ENCODE data around the gene TET3.

GRCh38 chr2:74000666-74001065 lies 16.0 kb downstream of the TET3 start:
- no peak for TF ChIP-seq POLR2A (IDR thresholded peaks at IDR 0.05; ENCODE audit: low read length)
- TF ChIP-seq, protein P1, sequence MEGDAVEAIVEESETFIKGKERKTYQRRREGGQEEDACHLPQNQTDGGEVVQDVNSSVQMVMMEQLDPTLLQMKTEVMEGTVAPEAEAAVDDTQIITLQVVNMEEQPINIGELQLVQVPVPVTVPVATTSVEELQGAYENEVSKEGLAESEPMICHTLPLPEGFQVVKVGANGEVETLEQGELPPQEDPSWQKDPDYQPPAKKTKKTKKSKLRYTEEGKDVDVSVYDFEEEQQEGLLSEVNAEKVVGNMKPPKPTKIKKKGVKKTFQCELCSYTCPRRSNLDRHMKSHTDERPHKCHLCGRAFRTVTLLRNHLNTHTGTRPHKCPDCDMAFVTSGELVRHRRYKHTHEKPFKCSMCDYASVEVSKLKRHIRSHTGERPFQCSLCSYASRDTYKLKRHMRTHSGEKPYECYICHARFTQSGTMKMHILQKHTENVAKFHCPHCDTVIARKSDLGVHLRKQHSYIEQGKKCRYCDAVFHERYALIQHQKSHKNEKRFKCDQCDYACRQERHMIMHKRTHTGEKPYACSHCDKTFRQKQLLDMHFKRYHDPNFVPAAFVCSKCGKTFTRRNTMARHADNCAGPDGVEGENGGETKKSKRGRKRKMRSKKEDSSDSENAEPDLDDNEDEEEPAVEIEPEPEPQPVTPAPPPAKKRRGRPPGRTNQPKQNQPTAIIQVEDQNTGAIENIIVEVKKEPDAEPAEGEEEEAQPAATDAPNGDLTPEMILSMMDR (IDR thresholded peaks at IDR 0.05), result no peak
- TF ChIP-seq PBX3 (IDR thresholded peaks at IDR 0.05), result no peak
- TF ChIP-seq CBX8 (IDR thresholded peaks at IDR 0.05), result no peak
- TF ChIP-seq RCOR1 (IDR thresholded peaks at IDR 0.05; ENCODE audit: low read depth, low read length), result no peak
